MCF 10A (cell line): ENCODE results near the gene LCP2. TPM values are rescaled to one million over a fixed set of nuclear protein-coding genes. Genes with fewer than 3 reads are reported as not detected.

ENCODE experiments used
- BruUV-seq: library from RNA; stranded (reverse); fragments of 400-500 nt; replicated peaks from 2 replicates; lab custom pipeline; 2021; lab: Mats Ljungman, UMichigan
- CTCF ChIA-PET: fragments of 300-600 bp; sonication (Branson Sonifier 250); formaldehyde crosslinking; extraction: SDS; loops from one replicate; lab custom pipeline; 2021; ENCODE audit warnings: antibody characterized with exemption, inconsistent platforms; lab: Yijun Ruan, JAX
- POLR2A ChIA-PET: fragments of 300-600, 350-650 bp; sonication (Branson Sonifier 250); formaldehyde crosslinking; extraction: SDS; loops from one replicate; lab custom pipeline; 2020; ENCODE audit warnings: antibody characterized with exemption, inconsistent platforms; lab: Yijun Ruan, JAX
- DNase-seq: peaks from one replicate; pipeline ENCODE4 v3.0.0-alpha.2; 2018; ENCODE audit not compliant: unreplicated experiment
- H3K27ac Mint-ChIP-seq: one replicate; pipeline ENCODE4 v1.8.0; 2022; ENCODE audit warnings: mild to moderate bottlenecking, low read depth, mixed read lengths; ENCODE audit not compliant: unreplicated experiment
- H3K27me3 Mint-ChIP-seq: one replicate; pipeline ENCODE4 v1.8.0; 2022; ENCODE audit warnings: mixed read lengths; ENCODE audit not compliant: insufficient read depth, unreplicated experiment
- H3K36me3 Mint-ChIP-seq: one replicate; pipeline ENCODE4 v1.8.0; 2022; ENCODE audit warnings: mild to moderate bottlenecking, moderate library complexity, mixed read lengths; ENCODE audit not compliant: insufficient read depth, unreplicated experiment
- H3K4me1 Mint-ChIP-seq: one replicate; pipeline ENCODE4 v1.8.0; 2022; ENCODE audit warnings: mixed read lengths; ENCODE audit not compliant: insufficient read depth, unreplicated experiment
- H3K4me3 Mint-ChIP-seq: one replicate; pipeline ENCODE4 v1.8.0; 2022; ENCODE audit warnings: mild to moderate bottlenecking, moderate library complexity, mixed read lengths; ENCODE audit not compliant: unreplicated experiment
- H3K9me3 Mint-ChIP-seq: one replicate; pipeline ENCODE4 v1.8.0; 2022; ENCODE audit warnings: mixed read lengths; ENCODE audit not compliant: unreplicated experiment
- CTCF ChIP-seq: fragments of 200-600 bp; IDR thresholded peaks from one replicate; pipeline ENCODE4 v1.8.0; 2022; ENCODE audit warnings: antibody characterized with exemption, mild to moderate bottlenecking; ENCODE audit not compliant: unreplicated experiment
- intact Hi-C: fragments of 100-400 bp; cut with micrococcal nuclease; formaldehyde crosslinking; loops from 2 replicates; pipeline ENCODE4 v1.14.1; 2022
- total RNA-seq: library from RNA; stranded (reverse); gene quantifications from 2 replicates; pipeline ENCODE4 v1.2.3, GENCODE V29; 2022

Gene LCP2
- total RNA-seq, 1 experiment from 2014 or later, result not detected

GRCh38 chr5:170302653-170303501 lies 5.3 kb upstream of the LCP2 start:
- POLR2A ChIA-PET, result no interaction called here

GRCh38 chr5:170301981-170302652 lies 4.5 kb upstream of the LCP2 start:
- Mint-ChIP-seq H3K27ac (no peak overlapping the region), H3K27me3 (no peaks in the 10 kb centered on the region)

More at GRCh38 chr5:170302653-170303501, 5.3 kb upstream of the LCP2 start:
- CTCF ChIA-PET, result interaction anchor here (1.9 to 3.2 kb wide), 2 partner anchors 11 to 77 kb away, joined by 5 to 11 read pairs; no protein-coding TSS in a partner anchor
- Mint-ChIP-seq H3K4me3 (no peak overlapping the region), H3K27me3 (no peaks in the 10 kb centered on the region), H3K9me3 (no peaks in the 10 kb centered on the region), H3K27ac (no peak overlapping the region), H3K4me1 (peaks cover 15% of the 10 kb centered on the region), H3K36me3 (peaks cover 6% of the 10 kb centered on the region)
- intact Hi-C loops, result no loop called here
- TF ChIP-seq CTCF, result no peak
- DNase-seq, result no peak
- no TSS peak for BruUV-seq

GRCh38 chr5:170301149-170301548 lies 3.6 kb upstream of the LCP2 start:
- POLR2A ChIA-PET, result no interaction called here
- BruUV-seq, result no TSS peak

More at GRCh38 chr5:170301981-170302652, 4.5 kb upstream of the LCP2 start:
- TF ChIP-seq CTCF, result no peak
- BruUV-seq, result no TSS peak
- no peak for DNase-seq
- no peak overlapping the region for H3K4me3 Mint-ChIP-seq
- H3K4me1 Mint-ChIP-seq, result peaks cover 9% of the 10 kb centered on the region
- intact Hi-C loops, result no loop called here
- peaks cover 6% of the 10 kb centered on the region for H3K36me3 Mint-ChIP-seq
- ChIA-PET CTCF (interaction anchor here (0.7 to 1.9 kb wide), 2 partner anchors 12 to 107 kb away, joined by 3 to 5 read pairs; no protein-coding TSS in a partner anchor), POLR2A (interaction anchor here (0.7 kb wide), 1 partner anchor 161 kb away, joined by 4 read pairs; no protein-coding TSS in a partner anchor)
- H3K9me3 Mint-ChIP-seq, result no peaks in the 10 kb centered on the region

More at GRCh38 chr5:170301149-170301548, 3.6 kb upstream of the LCP2 start:
- Mint-ChIP-seq H3K4me1 (peaks cover under 1% of the 10 kb centered on the region), H3K27me3 (no peaks in the 10 kb centered on the region), H3K27ac (no peak overlapping the region), H3K4me3 (no peak overlapping the region), H3K36me3 (peaks cover 6% of the 10 kb centered on the region), H3K9me3 (no peaks in the 10 kb centered on the region)
- CTCF ChIA-PET, result interaction anchor here (0.7 to 1.3 kb wide), 5 partner anchors 33 to 509 kb away, joined by 3 to 5 read pairs (median 4); no protein-coding TSS in a partner anchor
- intact Hi-C loops, result no loop called here
- TF ChIP-seq CTCF, result no peak
- DNase-seq, result no peak
